ENCODE data around the gene LRRC10B. TPM values are rescaled to one million over a fixed set of nuclear protein-coding genes. Genes with fewer than 3 reads are reported as not detected.

The LRRC10B gene
- total and polyA plus RNA-seq, 7 donors: 0.71 to 4.4 (median 1.1) TPM; not detected in 2

GRCh38 chr11:61555978-61556377, 47.4 kb downstream of the LRRC10B start:
- peaks cover 14 to 86% (median 40%) of the 10 kb centered on the region in 3 donors for H3K27me3 ChIP-seq
- H3K4me3 ChIP-seq: no peak overlapping the region
- H3K36me3 ChIP-seq: no peaks in the 10 kb centered on the region
- TF ChIP-seq POLR2AphosphoS5 (IDR thresholded peaks at IDR 0.05): no peak
- no peak for TF ChIP-seq EP300 (IDR thresholded peaks at IDR 0.05)
- TF ChIP-seq CTCF (IDR thresholded peaks at IDR 0.05): no peak
- no peak for TF ChIP-seq POLR2A (IDR thresholded peaks at IDR 0.05)
- intact Hi-C loops (cut with DNase I): no loop called here
- no peak for DNase-seq
- no peaks in the 10 kb centered on the region for H3K9me3 ChIP-seq
- peaks cover 0 to 9% (median 6%) of the 10 kb centered on the region in 4 donors for H3K4me1 ChIP-seq
- WGBS, 2 donors: 37 to 62% methylated on average over 10 of the region's 10 CpGs
- H3K27ac ChIP-seq: no peak overlapping the region

GRCh38 chr11:61556621-61557020, 48.1 kb downstream of the LRRC10B start:
- WGBS, 2 donors: 72 to 75% methylated on average over 3 of the region's 3 CpGs

More at GRCh38 chr11:61556621-61557020, 48.1 kb downstream of the LRRC10B start:
- DNase-seq: no peak
- Histone ChIP-seq H3K27me3 (peaks cover 14 to 79% (median 39%) of the 10 kb centered on the region in 3 donors), H3K9me3 (no peaks in the 10 kb centered on the region), H3K4me3 (no peak overlapping the region), H3K36me3 (no peaks in the 10 kb centered on the region), H3K4me1 (peaks cover 0 to 9% (median 6%) of the 10 kb centered on the region in 4 donors), H3K27ac (no peak overlapping the region)
- intact Hi-C loops (cut with DNase I): no loop called here
- TF ChIP-seq POLR2AphosphoS5 (IDR thresholded peaks at IDR 0.05): no peak
- no peak for TF ChIP-seq EP300 (IDR thresholded peaks at IDR 0.05)
- TF ChIP-seq CTCF (IDR thresholded peaks at IDR 0.05): no peak
- TF ChIP-seq POLR2A (IDR thresholded peaks at IDR 0.05): no peak

Small RNAs within 50 kb of the gene (small RNA-seq; reads per million reads assigned to genes)
- gene MIR4488: 0 reads per million in 3 donors

Other genes starting within 250 kb of the LRRC10B start
- gene VWCE, start 213.4 kb upstream of the LRRC10B start, total RNA-seq: 1 to 10 TPM in 2 of 4 donors, under 1 TPM in 2; 0.49 to 5.5 (median 0.81) TPM
- gene VWCE, start 213.4 kb upstream of the LRRC10B start, polyA plus RNA-seq: under 1 TPM in 1 of 3 donors, not detected in 2; 0.61 TPM
- gene DDB1, start 175.6 kb upstream of the LRRC10B start, total RNA-seq: 100 to 1,000 TPM; 101 to 108 (median 105) TPM
- 100 to 1,000 TPM in 1 of 3 donors, 10 to 100 TPM in 2; 68.2 to 120 (median 75.1) TPM for gene DDB1, start 175.6 kb upstream of the LRRC10B start, polyA plus RNA-seq
- 10 to 100 TPM; 10.8 to 12.0 (median 11.8) TPM for gene TKFC, start 175.5 kb upstream of the LRRC10B start, total RNA-seq
- gene TKFC, start 175.5 kb upstream of the LRRC10B start, polyA plus RNA-seq: 10 to 100 TPM; 14.4 to 40.0 (median 29.4) TPM
- 10 to 100 TPM; 17.3 to 39.6 (median 30.5) TPM for gene CYB561A3, start 146.9 kb upstream of the LRRC10B start, total RNA-seq
- 10 to 100 TPM; 35.1 to 66.2 (median 39.6) TPM for gene CYB561A3, start 146.9 kb upstream of the LRRC10B start, polyA plus RNA-seq
- gene TMEM138, start 146.4 kb upstream of the LRRC10B start, total RNA-seq: 10 to 100 TPM; 13.5 to 33.8 (median 21.0) TPM
- gene TMEM138, start 146.4 kb upstream of the LRRC10B start, polyA plus RNA-seq: 10 to 100 TPM; 12.6 to 39.9 (median 19.4) TPM
- gene TMEM216, start 116.2 kb upstream of the LRRC10B start, total RNA-seq: 10 to 100 TPM in 3 of 4 donors, 1 to 10 TPM in 1; 6.9 to 17.6 (median 12.0) TPM
- 10 to 100 TPM; 12.5 to 14.4 (median 14.1) TPM for gene TMEM216, start 116.2 kb upstream of the LRRC10B start, polyA plus RNA-seq
- 10 to 100 TPM; 38.2 to 45.4 (median 42.0) TPM for gene CPSF7, start 78.8 kb upstream of the LRRC10B start, total RNA-seq
- 10 to 100 TPM; 18.0 to 48.4 (median 19.0) TPM for gene CPSF7, start 78.8 kb upstream of the LRRC10B start, polyA plus RNA-seq
- gene SDHAF2, start 78.6 kb upstream of the LRRC10B start, total RNA-seq: 10 to 100 TPM; 27.3 to 97.3 (median 61.2) TPM
- 10 to 100 TPM; 45.7 to 62.5 (median 61.7) TPM for gene SDHAF2, start 78.6 kb upstream of the LRRC10B start, polyA plus RNA-seq
- 1 to 10 TPM in 3 of 4 donors, under 1 TPM in 1; 0.66 to 3.6 (median 1.6) TPM for gene SYT7, start 72.3 kb downstream of the LRRC10B start, total RNA-seq
- gene SYT7, start 72.3 kb downstream of the LRRC10B start, polyA plus RNA-seq: 1 to 10 TPM; 4.2 to 8.4 (median 6.6) TPM
- 1 to 10 TPM; 1.8 to 4.2 (median 2.0) TPM for gene DAGLA, start 171.6 kb downstream of the LRRC10B start, total RNA-seq
- 1 to 10 TPM; 1.8 to 6.2 (median 2.4) TPM for gene DAGLA, start 171.6 kb downstream of the LRRC10B start, polyA plus RNA-seq
- gene MYRF, start 243.9 kb downstream of the LRRC10B start, total RNA-seq: under 1 TPM; under 0.01 to 0.83 (median 0.60) TPM
- gene MYRF, start 243.9 kb downstream of the LRRC10B start, polyA plus RNA-seq: 1 to 10 TPM in 2 of 3 donors, under 1 TPM in 1; 0.46 to 6.4 (median 1.8) TPM

All from sigmoid colon (tissue), 7 donors.